SK-N-MC (cell line): ENCODE data around the gene RNASE1.
"Not testable (repeated sequence)": the region's sequence is repeated elsewhere in the genome, so short reads cannot be mapped to it uniquely, and the experiment has no call there.

Experiments used
- DNase-seq: peaks from one replicate; pipeline ENCODE4 v3.0.0-alpha.2; 2011; ENCODE audit warnings: low read depth, low spot score
- H3K27ac ChIP-seq: fragments of 200-600 bp; sonication (generic); 2 replicates; pipeline ENCODE4 v1.5.1; 2016; ENCODE audit warnings: mixed run types
- H3K36me3 ChIP-seq: fragments of 200-600 bp; sonication (generic); 2 replicates; pipeline ENCODE4 v1.6.1; 2017; ENCODE audit warnings: antibody characterized with exemption, low read length, mixed read lengths; ENCODE audit not compliant: insufficient read depth
- H3K4me3 ChIP-seq: fragments of 200-600 bp; sonication (generic); 2 replicates; pipeline ENCODE4 v1.5.1; 2016
- H3K9ac ChIP-seq: fragments of 200-600 bp; sonication (generic); 2 replicates; pipeline ENCODE4 v1.8.0; 2017; ENCODE audit warnings: mixed run types, mixed read lengths; ENCODE audit not compliant: insufficient read length
- H3K9me3 ChIP-seq: fragments of 200-600 bp; sonication (generic); 2 replicates; pipeline ENCODE4 v1.6.1; 2017; ENCODE audit warnings: low read depth, mild to moderate bottlenecking, antibody characterized with exemption, low read length, moderate library complexity, mixed read lengths
- EZH2 ChIP-seq: fragments of 200-600 bp; sonication (generic); IDR thresholded peaks from one replicate; pipeline ENCODE4 v1.6.1; 2017; ENCODE audit warnings: antibody characterized with exemption
- FOXP2 ChIP-seq: optimal IDR thresholded peaks from 2 replicates; pipeline ENCODE3; 2011; ENCODE audit warnings: mild to moderate bottlenecking, moderate library complexity; ENCODE audit not compliant: insufficient read depth; ENCODE audit errors: extremely low read length, control extremely low read depth
- POLR2AphosphoS5 ChIP-seq: IDR thresholded peaks from 2 replicates; pipeline ENCODE4 v1.6.1; 2012; ENCODE audit warnings: mild to moderate bottlenecking, low read depth, low read length, borderline replicate concordance

Gene RNASE1

DNA sequence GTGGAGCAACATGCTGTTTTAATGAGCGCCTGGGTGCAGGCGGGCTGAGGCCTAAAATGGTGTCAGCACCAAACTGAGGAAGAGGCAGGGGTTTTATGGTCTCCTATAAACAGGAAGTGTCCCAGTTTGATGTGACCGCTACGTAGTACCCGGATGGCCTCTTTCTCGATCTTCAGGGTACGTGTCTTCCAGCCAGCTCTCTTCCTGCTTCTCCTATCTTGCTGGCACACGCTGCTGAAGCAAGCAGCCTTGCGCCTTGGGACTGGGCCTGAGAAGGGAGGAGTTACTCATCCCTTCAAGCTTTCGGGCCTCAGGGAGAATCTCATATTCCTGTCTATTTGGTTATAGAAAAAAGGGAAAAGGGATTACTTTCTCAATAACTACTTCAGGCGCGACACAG is 28.2 kb upstream of the RNASE1 start:
- DNase-seq: no peak
- Histone ChIP-seq H3K4me3 (no peak overlapping the region), H3K27ac (no peak overlapping the region), H3K9me3 (no peaks in the 10 kb centered on the region), H3K9ac (no peak overlapping the region), H3K36me3 (no peaks in the 10 kb centered on the region)
- TF ChIP-seq EZH2 (no peak), FOXP2 (no peak), POLR2AphosphoS5 (no peak)

DNA sequence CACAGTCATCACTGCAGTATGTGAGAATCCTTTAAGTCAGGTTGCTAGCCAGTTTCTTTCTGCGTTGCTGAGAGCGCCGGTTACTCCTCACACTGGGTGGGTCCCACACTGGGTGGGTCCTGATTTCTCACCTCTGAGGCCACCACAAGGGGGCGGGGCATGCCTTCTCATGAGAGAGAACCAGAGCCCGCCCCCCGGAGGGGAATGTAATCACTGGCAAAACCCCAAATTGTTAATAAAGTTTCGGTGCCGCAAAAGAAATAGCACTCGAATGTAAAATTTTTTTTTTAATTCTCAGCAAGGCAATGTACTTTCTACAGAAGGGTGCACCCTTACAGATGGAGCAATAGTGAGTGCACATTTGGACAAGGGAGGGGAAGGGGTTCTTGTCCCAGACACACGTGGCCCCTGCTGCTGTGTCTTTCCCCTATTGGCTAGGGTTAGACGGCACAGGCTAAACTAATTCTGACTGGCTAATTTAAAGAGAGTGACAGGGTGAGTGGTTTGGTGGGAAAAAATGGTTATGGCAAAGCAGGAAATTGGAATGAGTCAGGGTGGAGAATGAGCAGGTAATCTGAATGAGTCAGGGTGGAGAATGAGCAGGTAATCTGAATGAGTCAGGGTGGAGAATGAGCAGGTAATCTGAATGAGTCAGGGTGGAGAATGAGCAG is 25.5 kb upstream of the RNASE1 start:
- not testable (repeated sequence) for H3K27ac ChIP-seq, H3K4me3 ChIP-seq, H3K9me3 ChIP-seq, H3K9ac ChIP-seq, DNase-seq, H3K36me3 ChIP-seq

DNA sequence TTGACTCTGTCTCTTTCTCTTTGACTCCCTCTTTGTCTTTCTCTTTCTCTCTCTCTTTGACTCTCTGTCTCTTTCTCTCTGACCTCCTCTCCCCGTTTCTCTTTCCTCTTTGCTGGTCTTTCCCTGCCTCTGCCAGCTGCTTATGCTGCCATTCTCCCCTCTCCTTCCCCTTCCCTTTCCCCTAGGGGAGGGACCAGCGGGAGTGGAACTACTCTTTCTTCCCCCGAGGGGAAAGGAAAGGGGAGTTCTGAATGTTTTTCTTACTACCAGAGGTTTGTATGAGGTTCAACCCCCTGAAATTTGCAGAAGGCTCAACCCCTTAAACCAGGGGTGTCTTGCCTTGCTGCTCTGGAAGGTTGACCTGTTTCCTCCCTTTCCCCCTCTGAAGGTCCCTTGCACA is 24.7 kb upstream of the RNASE1 start:
- no peak overlapping the region for H3K4me3 ChIP-seq
- no peak for TF ChIP-seq FOXP2
- TF ChIP-seq EZH2: no peak
- no peak for TF ChIP-seq POLR2AphosphoS5

DNA sequence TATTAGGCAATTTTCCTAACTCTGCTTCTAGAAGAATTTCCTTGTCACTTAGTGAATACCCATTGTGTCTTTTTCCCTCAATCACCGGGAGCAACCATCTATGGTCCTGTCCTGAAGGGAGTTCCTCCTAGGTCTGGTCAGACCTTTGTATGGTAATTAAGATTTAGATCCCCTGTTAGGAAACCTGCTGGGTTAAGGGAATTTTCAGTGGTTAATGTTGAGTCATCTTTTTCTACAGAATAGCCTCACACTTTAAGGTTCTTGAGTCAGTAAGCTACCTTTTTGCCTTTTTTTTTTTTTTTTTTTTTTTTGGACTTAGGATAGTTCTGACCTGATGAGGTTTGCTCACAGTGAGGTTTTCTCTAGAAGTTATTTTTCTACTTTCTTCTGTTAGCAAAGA is 24.0 kb upstream of the RNASE1 start:
- H3K4me3 ChIP-seq, H3K9ac ChIP-seq, H3K36me3 ChIP-seq, DNase-seq, H3K9me3 ChIP-seq, H3K27ac ChIP-seq: not testable (repeated sequence)

More for the DNA sequence above, 24.7 kb upstream of the RNASE1 start:
- no peak overlapping the region for H3K9ac ChIP-seq
- H3K36me3 ChIP-seq: no peaks in the 10 kb centered on the region
- H3K27ac ChIP-seq: no peak overlapping the region
- H3K9me3 ChIP-seq: no peaks in the 10 kb centered on the region
- DNase-seq: no peak

DNA sequence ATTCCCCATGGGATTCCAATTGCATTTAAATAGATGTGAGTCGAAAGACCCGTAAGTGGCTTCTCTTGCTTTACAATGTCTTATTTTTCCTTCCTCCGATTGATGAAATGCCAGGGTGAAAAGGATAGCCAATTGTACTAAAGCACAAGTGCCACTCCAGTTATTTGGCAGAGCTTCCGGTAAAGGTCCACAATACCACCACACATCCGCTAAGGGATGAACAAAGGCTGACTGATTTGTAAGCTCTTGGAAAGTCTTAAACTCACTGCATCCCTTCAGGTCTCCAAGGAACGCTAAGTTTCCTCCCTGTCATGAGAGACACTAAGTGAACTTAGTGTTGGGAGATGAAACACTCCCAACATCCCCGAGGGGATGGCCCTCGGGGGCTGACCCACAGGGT is 21.2 kb upstream of the RNASE1 start:
- no peaks in the 10 kb centered on the region for H3K36me3 ChIP-seq
- TF ChIP-seq FOXP2: no peak
- no peak for TF ChIP-seq POLR2AphosphoS5
- TF ChIP-seq EZH2: no peak
- no peak for DNase-seq

DNA sequence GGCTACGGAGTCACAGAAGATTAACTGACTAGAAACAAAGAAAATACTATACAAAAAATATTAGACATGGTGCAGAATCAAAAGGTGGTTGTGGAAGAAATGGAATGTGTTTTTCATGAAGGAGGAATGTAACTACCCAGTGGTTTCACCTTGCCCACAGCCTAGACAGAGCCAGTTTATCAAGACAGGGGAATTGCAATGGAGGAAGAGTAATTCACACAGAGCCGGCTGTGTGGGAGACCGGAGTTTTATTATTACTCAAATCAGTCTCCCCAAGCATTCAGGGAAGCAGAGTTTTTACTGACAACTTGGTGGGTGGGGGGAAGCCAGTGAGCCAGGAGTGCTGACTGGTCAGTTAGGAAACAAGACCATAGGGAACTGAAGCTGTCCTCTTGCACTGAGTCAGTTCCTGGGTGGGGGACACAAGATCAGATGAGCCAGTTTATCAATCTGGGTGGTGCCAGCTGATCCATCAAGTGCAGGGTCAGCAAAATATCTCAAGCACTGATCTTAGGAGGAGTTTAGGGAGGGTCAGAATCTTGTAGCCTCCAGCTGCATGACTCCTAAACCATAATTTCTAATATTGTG is 19.0 kb upstream of the RNASE1 start:
- H3K27ac ChIP-seq, H3K4me3 ChIP-seq, H3K9me3 ChIP-seq, H3K9ac ChIP-seq, DNase-seq, H3K36me3 ChIP-seq: not testable (repeated sequence)

More for the DNA sequence above, 21.2 kb upstream of the RNASE1 start:
- Histone ChIP-seq H3K4me3 (no peak overlapping the region), H3K9ac (no peak overlapping the region), H3K27ac (no peak overlapping the region), H3K9me3 (no peaks in the 10 kb centered on the region)

DNA sequence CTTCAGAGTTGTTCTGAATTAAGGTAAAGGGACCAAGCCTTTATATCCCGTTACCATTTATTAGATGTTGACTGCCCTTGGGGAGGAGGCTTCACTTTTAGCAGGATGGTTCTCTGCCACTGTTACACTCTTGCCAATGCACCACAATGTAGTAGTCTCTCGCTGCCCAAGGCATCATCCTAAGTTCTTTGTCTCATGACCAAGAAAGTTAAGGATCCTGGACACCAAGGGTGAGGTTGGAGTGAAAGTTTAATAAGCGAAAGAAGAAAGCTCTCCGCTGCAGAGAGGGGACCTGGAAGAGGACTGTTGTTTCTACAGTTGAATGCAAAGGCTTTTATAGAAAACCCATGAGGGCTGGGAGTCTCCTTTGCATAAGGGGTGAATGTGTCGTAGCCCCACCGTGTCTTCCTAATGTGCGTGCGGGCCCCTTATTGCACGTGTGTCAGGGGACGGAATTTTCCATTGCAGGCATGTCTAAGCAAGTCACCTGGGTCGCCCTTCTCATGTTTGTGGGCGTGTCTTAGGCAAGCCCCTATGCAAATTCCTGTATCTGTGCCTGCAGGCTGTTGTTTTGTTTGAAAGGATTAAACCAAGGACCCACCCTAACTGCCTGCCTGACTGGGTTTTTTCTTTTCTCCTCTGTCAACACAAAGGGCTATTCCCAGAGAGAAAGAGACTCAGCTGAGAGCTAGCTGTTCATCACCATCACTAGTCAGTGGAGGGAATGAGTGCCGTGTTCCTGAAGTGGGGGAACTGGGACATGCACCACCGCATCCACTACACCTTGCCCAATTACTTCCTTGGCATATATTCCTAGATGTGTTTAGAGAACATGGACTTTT is 17.6 kb upstream of the RNASE1 start:
- Histone ChIP-seq H3K36me3 (no peaks in the 10 kb centered on the region), H3K9me3 (no peaks in the 10 kb centered on the region), H3K27ac (no peak overlapping the region), H3K9ac (no peak overlapping the region), H3K4me3 (no peak overlapping the region)
- no peak for DNase-seq
- TF ChIP-seq POLR2AphosphoS5 (no peak), FOXP2 (no peak), EZH2 (no peak)

DNA sequence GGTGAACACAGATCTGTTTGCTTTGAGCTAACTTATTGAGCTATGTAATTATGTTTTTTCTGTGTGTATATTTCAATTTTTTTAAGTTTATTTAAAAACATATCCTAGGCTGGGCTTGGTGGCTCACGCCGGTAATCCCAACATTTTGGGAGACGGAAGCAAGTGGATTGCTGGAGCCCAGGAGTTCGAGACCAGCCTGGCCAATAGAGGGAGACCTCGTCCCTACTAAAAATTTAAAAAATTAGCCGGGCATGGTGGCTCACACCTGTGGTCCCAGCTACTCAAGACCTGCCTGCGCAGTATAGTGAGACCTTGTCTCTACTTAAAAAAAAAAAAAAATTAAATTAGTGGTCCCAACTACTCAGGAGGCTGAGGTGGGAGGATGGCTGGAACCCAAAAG is 16.2 kb upstream of the RNASE1 start:
- no peak for DNase-seq
- no peaks in the 10 kb centered on the region for H3K36me3 ChIP-seq

DNA sequence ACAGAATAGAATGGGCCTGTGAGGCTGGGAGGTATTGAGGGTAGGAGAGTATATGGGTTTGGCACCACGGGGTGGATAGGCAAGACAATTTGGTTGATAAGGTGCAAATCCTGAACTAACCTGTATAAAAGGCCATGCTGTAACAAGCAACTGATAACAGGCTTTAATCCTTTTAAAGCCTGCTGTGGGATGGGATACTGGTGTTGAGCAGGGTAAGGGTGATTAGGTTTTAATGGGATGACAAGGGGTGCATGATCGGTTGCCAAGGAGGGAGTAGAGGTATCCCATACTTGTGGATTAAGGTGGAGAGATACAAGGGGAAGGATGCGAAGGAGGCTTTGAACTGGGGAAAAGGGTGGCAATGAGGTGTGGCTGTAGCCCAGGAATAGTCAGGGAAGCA is 13.3 kb upstream of the RNASE1 start:
- not testable (repeated sequence) for H3K9ac ChIP-seq, H3K9me3 ChIP-seq, DNase-seq, H3K27ac ChIP-seq, H3K36me3 ChIP-seq, H3K4me3 ChIP-seq

More for the DNA sequence above, 16.2 kb upstream of the RNASE1 start:
- H3K9ac ChIP-seq: no peak overlapping the region
- no peak overlapping the region for H3K27ac ChIP-seq
- H3K9me3 ChIP-seq: no peaks in the 10 kb centered on the region
- TF ChIP-seq EZH2 (no peak), FOXP2 (no peak), POLR2AphosphoS5 (no peak)
- H3K4me3 ChIP-seq: no peak overlapping the region
